Lung (tissue), 12 donors: ENCODE measurements around the gene DNAJC8. TPM values are rescaled to one million over a fixed set of nuclear protein-coding genes. Genes with fewer than 3 reads are reported as not detected.

Experiments
- ATAC-seq: fragments of 200-7000 bp; cut with Tn5 transposase; one replicate; pipeline ENCODE4 v1.9.1; 2020; ENCODE audit warnings: moderate number of reproducible peaks; ENCODE audit not compliant: insufficient read depth, low FRiP score
- DNase-seq, 3 donors: peaks; one replicate each; pipeline ENCODE4 v3.0.0-alpha.2; 2013 to 2017
- H3K27ac ChIP-seq, 2 donors: one replicate each; pipeline ENCODE4 v1.5.1; 2013; ENCODE audit warnings: mild to moderate bottlenecking in 2 of 2, moderate library complexity in 2 of 2, control low read depth in 1 of 2, inconsistent platforms in 1 of 2, low read depth in 1 of 2, low read length in 1 of 2
- H3K27me3 ChIP-seq, 3 donors: one replicate each; pipeline ENCODE4 v1.5.1; 2013; ENCODE audit warnings: low read length in 2 of 3; ENCODE audit not compliant: control insufficient read depth in 3 of 3, insufficient read depth in 3 of 3
- H3K36me3 ChIP-seq, 4 donors: one replicate each; pipeline ENCODE4 v1.5.1; 2013; ENCODE audit warnings: low read length in 4 of 4, mild to moderate bottlenecking in 1 of 4, moderate library complexity in 1 of 4; ENCODE audit not compliant: control insufficient read depth in 4 of 4, insufficient read depth in 4 of 4
- H3K4me1 ChIP-seq, 5 donors: one replicate each; pipeline ENCODE4 v1.5.1; 2013; ENCODE audit warnings: low read length in 5 of 5, mild to moderate bottlenecking in 2 of 5, moderate library complexity in 1 of 5; ENCODE audit not compliant: control insufficient read depth in 5 of 5, insufficient read depth in 5 of 5
- H3K4me3 ChIP-seq: one replicate; pipeline ENCODE4 v1.5.1; 2013; ENCODE audit warnings: mild to moderate bottlenecking, control low read depth, moderate library complexity
- H3K9ac ChIP-seq, 2 donors: one replicate each; pipeline ENCODE4 v1.5.1; 2013; ENCODE audit warnings: low read length in 2 of 2, control low read depth in 1 of 2; ENCODE audit not compliant: insufficient read depth in 1 of 2
- H3K9me3 ChIP-seq, 4 donors: one replicate each; pipeline ENCODE4 v1.5.1; 2013; ENCODE audit warnings: low read length in 3 of 4, mild to moderate bottlenecking in 1 of 4, moderate library complexity in 1 of 4; ENCODE audit not compliant: control insufficient read depth in 4 of 4, insufficient read depth in 3 of 4
- CTCF ChIP-seq: IDR thresholded peaks from 2 replicates; pipeline ENCODE4 v1.5.1; 2012; ENCODE audit warnings: mild to moderate bottlenecking; ENCODE audit errors: control extremely low read depth, extremely low read depth
- WGBS, 2 donors: extraction: QIAGEN DNeasy Blood & Tissue Kit; methylation state at CpG; one replicate each; pipeline ENCODE4 v1.1.7; 2013; 5-methylcytosine and 5-hydroxymethylcytosine counted together
- polyA plus RNA-seq, 2 donors: library from polyadenylated mRNA; stranded (reverse); fragments of 200-250 nt; gene quantifications; one replicate each; pipeline ENCODE4 v1.2.1, GENCODE V29; 2013
- total RNA-seq, 2 donors: library from RNA; depleted of rRNA in 1 of 2; stranded (reverse); fragments of >200 nt in 1 of 2; gene quantifications; one replicate each; pipeline ENCODE4 v1.2.1, GENCODE V29; 2014 to 2021
- donor health status: control.
- donor health status: control.
- donor health status: Bipolar disorder and iron deficiency.
- donor health status: healthy.
- donor health status: DM: yes; HTN: yes; CAD: no.

The DNAJC8 gene
- total and polyA plus RNA-seq, 4 donors = 38.9 to 84.0 (median 65.8) TPM

DNA sequence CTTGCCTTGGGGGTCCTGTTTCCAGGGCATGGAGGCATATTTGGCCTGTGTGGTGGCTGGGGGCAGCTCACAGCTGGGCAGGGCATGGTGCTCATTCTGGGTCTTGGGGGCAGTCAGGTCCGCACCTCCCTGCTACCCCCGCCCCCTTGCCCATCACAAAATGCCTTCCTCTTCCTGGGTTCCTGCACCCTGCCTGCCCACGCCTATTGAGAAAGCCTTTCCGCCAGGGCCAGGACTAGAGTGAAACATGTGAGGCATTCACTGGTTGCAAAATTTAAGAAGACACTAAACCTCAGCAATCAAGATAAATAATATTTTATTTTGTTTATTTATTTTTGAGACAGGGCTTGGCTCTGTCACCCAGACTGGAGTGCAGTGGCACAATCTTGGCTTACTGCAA, 76.0 kb downstream of the DNAJC8 start:
- peak in 1 of 3 donors; percentile 6 for DNase-seq

DNA sequence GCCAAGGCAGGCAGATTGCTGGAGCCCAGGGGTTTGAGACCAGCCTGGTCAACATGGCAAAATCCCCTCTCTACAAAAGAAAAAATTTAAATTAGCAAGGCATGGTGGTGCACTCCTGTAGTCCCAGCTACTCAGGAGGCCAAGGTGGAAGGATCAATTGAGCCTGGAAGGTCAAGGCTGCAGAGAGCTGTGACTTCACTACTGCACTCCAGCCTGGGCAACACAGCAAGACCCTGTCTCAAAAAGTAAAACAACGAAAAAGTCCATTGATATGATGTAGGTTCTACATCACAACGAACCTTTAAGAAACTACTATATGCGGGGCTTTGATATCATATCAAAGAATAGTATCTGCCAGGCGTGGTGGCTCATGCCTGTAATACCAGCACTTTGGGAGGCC, 77.2 kb downstream of the DNAJC8 start:
- TF ChIP-seq CTCF = no peak
- H3K27me3 ChIP-seq = no peaks in the 10 kb centered on the region
- H3K4me3 ChIP-seq = no peak overlapping the region
- 94 to 96% methylated on average over 4 of the region's 4 CpGs for WGBS, 2 donors
- no peak overlapping the region for H3K9ac ChIP-seq
- H3K4me1 ChIP-seq = peaks cover 0 to 16% (median 0%) of the 10 kb centered on the region in 5 donors
- H3K27ac ChIP-seq = peak overlapping the region in 1 of 2 donors; percentile 33
- ATAC-seq (no peak), DNase-seq (no peak)
- H3K36me3 ChIP-seq = no peaks in the 10 kb centered on the region
- H3K9me3 ChIP-seq = no peaks in the 10 kb centered on the region

More for the DNA sequence above, 76.0 kb downstream of the DNAJC8 start:
- H3K9ac ChIP-seq = no peak overlapping the region
- no peaks in the 10 kb centered on the region for H3K27me3 ChIP-seq
- H3K27ac ChIP-seq = peak overlapping the region in 1 of 2 donors; percentile 45
- H3K4me1 ChIP-seq = peaks cover 0 to 22% (median 0%) of the 10 kb centered on the region in 5 donors
- peaks cover 0 to 2% (median 0%) of the 10 kb centered on the region in 4 donors for H3K9me3 ChIP-seq
- no peak for ATAC-seq
- no peak for TF ChIP-seq CTCF
- WGBS, 2 donors = 35 to 63% methylated on average over 4 of the region's 4 CpGs
- no peak overlapping the region for H3K4me3 ChIP-seq
- no peaks in the 10 kb centered on the region for H3K36me3 ChIP-seq

GRCh38 chr1:28154078-28154594, 78.7 kb downstream of the DNAJC8 start:
- Histone ChIP-seq H3K4me3 (no peak overlapping the region), H3K9ac (no peak overlapping the region), H3K4me1 (peaks cover 0 to 14% (median 0%) of the 10 kb centered on the region in 5 donors), H3K9me3 (no peaks in the 10 kb centered on the region), H3K27me3 (no peaks in the 10 kb centered on the region), H3K27ac (no peak overlapping the region), H3K36me3 (peaks cover 0 to 3% (median 0%) of the 10 kb centered on the region in 4 donors)
- no peak for TF ChIP-seq CTCF
- WGBS, 2 donors = 59 to 65% methylated on average over 9 of the region's 9 CpGs
- DNase-seq (no peak), ATAC-seq (no peak)

Other genes with a start within 250 kb of the DNAJC8 start
- 10 to 100 TPM; 19.7 to 21.8 TPM for gene EYA3, start 144.4 kb downstream of the DNAJC8 start, total RNA-seq
- 1 to 10 TPM; 6.3 to 7.0 TPM for gene EYA3, start 144.4 kb downstream of the DNAJC8 start, polyA plus RNA-seq
- 10 to 100 TPM in 1 of 2 donors, 1 to 10 TPM in 1; 9.3 to 37.3 TPM for gene PTAFR, start 56.3 kb downstream of the DNAJC8 start, total RNA-seq
- 10 to 100 TPM in 1 of 2 donors, 1 to 10 TPM in 1; 7.7 to 93.6 TPM for gene PTAFR, start 56.3 kb downstream of the DNAJC8 start, polyA plus RNA-seq
- 100 to 1,000 TPM in 1 of 2 donors, 10 to 100 TPM in 1; 90.2 to 122 TPM for gene ATP5IF1, start 3.1 kb upstream of the DNAJC8 start, total RNA-seq
- 100 to 1,000 TPM; 163 to 758 TPM for gene ATP5IF1, start 3.1 kb upstream of the DNAJC8 start, polyA plus RNA-seq
- 10 to 100 TPM in 1 of 2 donors, 1 to 10 TPM in 1; 3.3 to 19.4 TPM for gene SESN2, start 26.5 kb upstream of the DNAJC8 start, total RNA-seq
- gene SESN2, start 26.5 kb upstream of the DNAJC8 start, polyA plus RNA-seq = 10 to 100 TPM in 1 of 2 donors, 1 to 10 TPM in 1; 6.6 to 15.3 TPM
- 10 to 100 TPM in 1 of 2 donors, 1 to 10 TPM in 1; 8.9 to 11.6 TPM for gene MED18, start 96.0 kb upstream of the DNAJC8 start, total RNA-seq
- 10 to 100 TPM; 14.8 to 29.7 TPM for gene MED18, start 96.0 kb upstream of the DNAJC8 start, polyA plus RNA-seq
- gene PHACTR4, start 136.7 kb upstream of the DNAJC8 start, total RNA-seq = 10 to 100 TPM; 22.4 to 34.9 TPM
- gene PHACTR4, start 136.7 kb upstream of the DNAJC8 start, polyA plus RNA-seq = 10 to 100 TPM; 15.1 to 18.7 TPM